Activated CD8-positive, alpha-beta memory T cell treated with anti-CD3 and anti-CD28 coated beads for 24 hours (primary cell): ENCODE data around the gene TULP4.
"Not testable (repeated sequence)": the region's sequence is repeated elsewhere in the genome, so short reads cannot be mapped to it uniquely, and the experiment has no call there.

ENCODE experiments used
- DNase-seq: peaks from one replicate; pipeline ENCODE4 v3.0.0-alpha.2; 2020

Gene TULP4

GRCh38 chr6:158295976-158296853 is 16.1 kb upstream of the TULP4 start:
- DNase-seq, result not testable (repeated sequence)

GRCh38 chr6:158296854-158297324 is 15.4 kb upstream of the TULP4 start:
- not testable (repeated sequence) for DNase-seq

DNA sequence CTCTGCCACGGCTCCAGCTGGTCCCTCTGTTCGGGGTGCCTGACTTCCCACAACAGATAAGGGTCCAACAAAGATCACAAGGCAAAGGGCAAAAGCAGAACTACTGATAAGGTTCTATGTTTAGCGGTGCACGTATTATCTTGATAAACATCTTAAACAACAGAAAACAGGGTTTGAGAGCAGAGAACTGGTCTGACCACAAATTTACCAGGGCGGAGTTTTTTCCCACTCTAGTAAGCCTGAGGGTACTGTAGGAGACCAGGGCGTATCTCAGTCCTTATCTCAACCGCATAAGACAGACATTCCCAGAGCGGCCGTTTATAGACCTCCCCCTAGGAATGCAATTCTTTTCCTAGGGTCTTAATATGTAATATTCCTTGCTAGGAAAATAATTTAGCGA is 14.6 kb upstream of the TULP4 start:
- DNase-seq, result not testable (repeated sequence)

- DNase-seq, result not testable (repeated sequence)
Observed at GRCh38 chr6:158300306-158301143, 11.7 kb upstream of the TULP4 start.

GRCh38 chr6:158301561-158301960 is 10.7 kb upstream of the TULP4 start:
- DNase-seq, result not testable (repeated sequence)

GRCh38 chr6:158302195-158302796 is 10.0 kb upstream of the TULP4 start:
- DNase-seq, result not testable (repeated sequence)

DNA sequence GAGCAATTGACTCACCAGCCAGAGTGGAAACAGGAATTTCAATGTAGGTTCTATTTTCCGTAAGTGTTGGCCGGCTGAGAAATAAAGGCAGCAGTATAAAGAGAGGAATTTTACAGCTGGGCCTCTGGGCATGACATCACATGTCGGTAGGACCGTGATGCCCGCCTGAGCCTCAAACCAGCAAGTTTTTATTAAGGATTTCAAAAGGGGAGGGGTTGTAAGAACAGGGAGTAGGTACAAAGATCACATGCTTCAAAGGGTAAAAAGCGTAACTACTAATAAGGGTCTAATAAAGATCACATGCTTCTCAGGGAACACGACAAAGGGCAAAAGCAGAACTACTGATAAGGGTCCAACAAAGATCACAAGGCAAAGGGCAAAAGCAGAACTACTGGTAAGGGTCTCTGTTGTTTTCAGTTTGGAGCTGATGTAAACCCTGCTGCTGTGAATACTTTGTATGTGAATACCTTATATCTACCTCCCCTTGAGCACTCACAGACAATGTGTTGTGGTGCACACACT is 9.0 kb upstream of the TULP4 start:
- DNase-seq, result no peak

GRCh38 chr6:158304254-158304653 is 8.0 kb upstream of the TULP4 start:
- no peak for DNase-seq

- no peak for DNase-seq
Observed at GRCh38 chr6:158309814-158310213, 2.5 kb upstream of the TULP4 start.

DNA sequence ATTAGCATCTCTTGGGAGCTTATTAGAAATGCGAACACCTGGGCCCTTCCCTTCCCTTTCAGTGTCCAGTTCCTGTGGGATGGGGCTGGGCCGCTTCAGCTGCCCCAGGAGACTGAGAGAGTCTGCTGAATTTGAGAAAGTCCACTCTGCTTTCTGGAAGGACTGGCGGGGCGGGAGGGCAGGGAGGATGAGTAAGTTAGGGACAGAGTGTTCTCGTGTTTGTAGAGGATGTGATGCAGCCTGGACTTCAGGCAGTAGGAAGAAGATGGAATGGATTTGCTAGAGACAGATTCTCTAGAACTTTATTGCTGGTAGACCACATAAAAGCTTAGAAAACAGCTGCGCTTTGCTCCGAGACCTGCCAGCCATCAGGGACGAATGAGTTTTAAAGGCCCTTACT is 1.1 kb upstream of the TULP4 start:
- no peak for DNase-seq

- DNase-seq, result no peak
Observed at GRCh38 chr6:158311626-158312025, 639 bp upstream of the TULP4 start.

- DNase-seq, result no peak
Observed at GRCh38 chr6:158312672-158313397, 570 bp downstream of the TULP4 start.

DNA sequence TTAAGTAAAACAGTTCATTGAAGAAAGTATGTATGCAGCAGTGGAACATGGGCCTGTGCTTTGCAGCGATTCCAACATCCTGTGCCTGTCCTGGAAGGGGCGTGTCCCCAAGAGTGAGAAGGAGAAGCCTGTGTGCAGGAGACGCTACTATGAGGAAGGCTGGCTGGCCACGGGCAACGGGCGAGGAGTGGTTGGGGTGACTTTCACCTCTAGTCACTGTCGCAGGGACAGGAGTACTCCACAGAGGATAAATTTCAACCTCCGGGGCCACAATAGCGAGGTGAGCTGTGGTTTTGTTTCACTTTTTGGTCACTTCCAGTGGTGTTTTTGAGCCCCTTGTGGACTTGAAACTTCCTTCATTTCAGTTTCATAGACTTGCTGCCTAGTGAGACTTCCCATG is 1.7 kb downstream of the TULP4 start:
- DNase-seq, result no peak

DNA sequence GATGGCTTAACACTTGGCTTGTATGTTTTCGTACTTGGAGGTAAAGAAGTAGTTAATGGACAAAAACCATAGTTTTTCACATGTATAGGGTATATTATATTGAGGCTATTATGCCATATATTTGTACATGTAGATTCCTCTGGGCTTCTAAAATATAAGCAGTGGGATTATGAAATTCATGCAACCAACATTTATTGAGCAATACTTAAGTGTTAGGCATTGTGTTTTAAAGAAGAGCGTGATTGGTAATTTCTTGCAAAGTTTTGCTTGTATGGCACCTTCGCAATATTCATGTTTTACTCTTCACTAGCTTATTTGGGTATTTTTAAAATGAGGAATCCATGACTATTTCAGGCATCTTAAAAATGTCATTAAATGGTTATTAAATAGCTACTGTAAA is 2.5 kb downstream of the TULP4 start:
- no peak for DNase-seq

DNA sequence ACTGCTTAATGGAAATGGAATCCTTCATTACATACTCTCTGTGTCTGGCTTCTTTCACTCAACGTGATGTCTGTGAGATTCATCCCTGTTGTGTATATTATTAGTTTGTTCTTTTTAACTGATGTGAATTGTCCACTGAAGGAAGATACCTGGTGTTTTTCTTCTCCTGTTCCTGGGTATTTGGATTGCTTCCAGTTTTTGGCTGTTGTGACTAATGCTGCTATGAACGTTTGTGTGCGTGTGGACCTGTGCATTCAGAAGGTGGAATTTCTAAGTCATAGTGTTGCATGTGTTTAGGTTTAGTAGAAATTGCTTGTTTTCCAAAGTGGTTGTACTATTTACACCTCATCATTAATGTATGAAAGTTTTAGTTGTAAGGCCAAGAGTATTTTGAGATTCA is 3.8 kb downstream of the TULP4 start:
- DNase-seq, result no peak

DNA sequence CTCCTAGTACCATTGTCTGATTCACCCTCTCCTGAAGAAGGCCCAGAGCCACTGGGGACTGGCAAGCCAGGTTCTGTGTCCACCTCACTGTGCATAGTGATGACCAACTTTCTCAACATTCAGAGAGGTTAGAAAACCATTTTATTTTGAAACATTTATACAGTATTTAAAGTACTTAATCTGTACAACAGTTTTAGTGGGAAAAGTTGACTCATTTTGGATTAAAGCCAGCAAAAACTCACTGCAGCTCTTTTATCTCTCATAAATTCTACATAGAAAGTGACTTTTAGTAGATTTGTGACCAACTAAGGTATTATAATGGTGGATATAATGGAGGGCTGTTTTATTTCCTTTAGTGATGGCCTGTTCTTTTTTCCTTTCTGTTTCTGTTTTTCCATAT is 9.7 kb downstream of the TULP4 start:
- DNase-seq, result no peak

DNA sequence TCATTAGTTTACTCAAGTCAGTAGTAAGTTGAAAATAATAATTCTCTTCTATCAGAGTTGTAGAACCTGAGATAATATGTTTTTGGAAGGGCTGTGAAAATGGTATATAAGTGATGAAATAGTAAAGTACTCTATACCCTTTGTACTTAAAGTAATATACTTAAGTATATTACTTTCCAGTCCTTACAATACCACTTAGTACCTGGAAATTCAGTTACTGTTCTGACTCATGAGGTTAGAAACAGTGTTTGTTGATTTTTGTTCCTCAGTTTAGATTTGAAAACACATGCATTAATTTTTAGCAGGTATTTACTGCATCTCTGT is 10.1 kb downstream of the TULP4 start:
- no peak for DNase-seq

GRCh38 chr6:158322724-158323560 is 10.7 kb downstream of the TULP4 start:
- no peak for DNase-seq

DNA sequence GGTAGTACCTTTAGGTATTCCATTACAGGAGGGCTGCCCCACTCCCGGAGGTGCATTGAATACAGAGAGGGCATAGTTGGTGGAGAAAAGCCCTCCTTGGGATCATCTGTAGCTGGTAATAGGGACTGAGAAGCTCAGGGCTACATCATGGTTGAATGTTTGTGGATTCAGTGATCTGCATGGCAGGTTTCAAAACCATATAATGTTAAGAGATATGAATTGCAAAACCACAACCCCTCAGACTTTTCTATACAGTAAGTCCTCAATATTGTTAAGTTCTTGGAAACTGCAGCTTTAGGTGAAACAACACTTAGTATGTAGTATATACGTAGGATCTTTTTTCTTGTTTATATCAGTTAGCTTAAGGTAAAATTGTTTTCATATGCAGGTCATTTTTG is 11.3 kb downstream of the TULP4 start:
- DNase-seq, result no peak

GRCh38 chr6:158324136-158324535 is 11.9 kb downstream of the TULP4 start:
- DNase-seq, result no peak

DNA sequence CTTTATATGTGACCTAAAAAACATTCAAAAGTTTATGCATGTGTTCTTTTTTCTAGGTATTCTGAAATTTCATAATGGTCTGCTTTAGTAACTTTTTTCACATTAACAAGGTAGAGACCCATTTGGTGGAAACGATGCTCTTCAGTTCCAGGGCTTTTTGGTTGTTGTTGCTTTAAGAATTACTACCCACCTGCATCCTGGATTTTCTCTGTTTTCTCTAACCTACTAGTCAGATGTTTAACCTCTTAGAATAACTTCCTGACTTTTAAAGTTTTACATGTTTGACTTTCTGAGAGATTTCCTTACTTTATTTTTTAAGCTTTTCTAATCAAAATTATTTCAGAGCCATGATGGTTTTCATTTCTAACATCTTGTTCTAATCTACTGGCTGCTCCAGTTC is 14.9 kb downstream of the TULP4 start:
- no peak for DNase-seq

- no peak for DNase-seq
Observed at GRCh38 chr6:158328952-158329351, 16.7 kb downstream of the TULP4 start.
